HG03439 (cell line): Measurements from ENCODE around the gene FEZ2.

Experiments used
- ATAC-seq: cut with Tn5 transposase; IDR thresholded peaks from one replicate; pipeline ENCODE4 v1.9.1; 2021; ENCODE audit warnings: mild to moderate bottlenecking, moderate library complexity; ENCODE audit not compliant: unreplicated experiment

The FEZ2 gene

DNA sequence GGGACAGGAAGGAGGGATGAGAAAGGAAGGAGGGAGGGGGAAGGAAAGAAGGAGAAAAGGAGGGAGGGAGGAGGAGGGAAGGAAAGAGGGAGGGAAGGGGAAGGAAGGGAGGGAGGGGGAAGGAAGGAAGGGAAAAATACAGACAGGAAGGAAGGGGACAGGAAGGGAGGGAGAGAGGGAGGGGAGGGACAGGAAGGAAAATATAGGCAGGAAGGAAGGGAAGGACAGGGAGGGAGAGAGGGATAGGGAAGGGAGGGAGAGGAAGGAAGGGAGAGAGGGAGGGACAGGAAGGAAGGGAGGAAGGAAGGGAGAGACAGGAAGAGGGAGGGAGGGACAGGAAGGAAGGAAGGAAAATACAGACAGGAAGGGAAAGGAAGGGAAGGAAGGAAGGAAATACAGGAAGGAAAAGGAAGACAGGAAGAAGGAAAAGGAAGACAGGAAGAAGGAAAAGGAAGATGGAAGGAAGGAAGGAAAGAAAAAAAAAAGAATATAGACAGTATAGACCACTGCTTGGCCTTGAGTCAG, 63.6 kb downstream of the FEZ2 start:
- no peak for ATAC-seq

GRCh38 chr2:36530983-36531354, 67.0 kb downstream of the FEZ2 start:
- ATAC-seq: no peak

DNA sequence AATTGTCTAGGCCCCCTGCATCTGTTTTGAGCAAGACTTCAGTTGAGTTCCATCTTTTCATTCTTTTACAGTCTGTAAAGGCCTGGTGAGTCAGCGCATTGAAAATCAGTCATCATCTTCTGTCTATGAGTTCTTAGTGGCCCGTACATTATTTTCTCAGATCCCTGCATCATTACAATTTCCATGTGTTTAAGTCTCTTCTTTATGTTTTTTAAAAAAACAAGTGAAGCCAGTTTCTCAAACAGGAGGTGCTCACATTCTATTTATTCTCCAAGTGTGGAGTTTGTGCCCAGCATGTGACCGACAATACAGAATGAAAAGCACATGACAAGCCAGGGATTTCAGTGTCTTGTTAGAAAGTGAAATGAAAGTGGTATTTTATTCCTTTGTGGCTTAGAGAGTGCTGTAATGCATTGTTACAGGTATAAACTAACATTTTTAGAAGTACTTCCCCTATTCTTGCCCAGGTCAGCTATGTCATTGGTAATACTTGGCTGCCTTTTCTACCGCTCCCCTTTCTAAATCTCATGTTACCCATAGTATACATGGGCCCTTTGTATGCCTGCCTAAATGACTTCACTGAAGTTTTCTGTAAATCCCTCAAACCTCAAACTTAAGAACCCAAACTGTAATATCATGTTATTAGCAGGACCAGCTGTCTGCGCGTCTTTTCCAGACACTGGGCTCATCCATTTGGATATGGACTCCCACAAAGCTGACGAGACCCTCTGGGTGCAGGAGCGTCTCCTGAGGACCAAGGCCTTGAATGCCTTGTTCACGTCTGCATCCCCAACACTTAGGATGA, 67.6 kb downstream of the FEZ2 start:
- no peak for ATAC-seq

DNA sequence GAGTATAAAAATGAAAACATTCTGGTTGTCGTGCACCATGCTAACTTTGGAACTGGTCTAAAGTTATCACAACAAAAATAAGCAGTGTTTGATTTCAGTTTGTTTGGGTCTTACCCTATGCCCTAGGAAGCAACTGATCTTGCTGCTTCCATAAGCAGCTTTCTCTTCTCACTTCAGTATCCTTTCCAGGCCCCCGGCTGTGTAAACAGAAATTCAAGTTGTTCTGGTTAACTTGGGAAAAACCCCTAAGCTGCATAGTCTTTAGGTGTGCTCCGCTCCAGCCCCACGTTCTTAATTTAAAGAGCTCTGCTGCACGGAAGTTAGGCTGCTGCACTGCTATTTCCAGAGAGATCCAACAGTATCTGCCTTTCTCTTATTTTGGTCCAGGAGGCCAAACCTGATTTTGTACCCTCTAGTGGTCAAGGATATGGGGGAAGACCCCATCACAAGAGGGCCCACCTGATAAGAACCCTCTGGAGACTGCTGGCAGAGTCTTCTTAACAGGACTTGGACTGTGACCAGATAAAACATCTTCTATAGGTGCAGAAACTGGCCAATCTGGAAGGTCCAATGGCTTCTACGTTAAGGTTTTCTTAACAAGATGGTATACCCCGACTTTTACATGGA, 69.1 kb downstream of the FEZ2 start:
- peak; percentile 25 for ATAC-seq

DNA sequence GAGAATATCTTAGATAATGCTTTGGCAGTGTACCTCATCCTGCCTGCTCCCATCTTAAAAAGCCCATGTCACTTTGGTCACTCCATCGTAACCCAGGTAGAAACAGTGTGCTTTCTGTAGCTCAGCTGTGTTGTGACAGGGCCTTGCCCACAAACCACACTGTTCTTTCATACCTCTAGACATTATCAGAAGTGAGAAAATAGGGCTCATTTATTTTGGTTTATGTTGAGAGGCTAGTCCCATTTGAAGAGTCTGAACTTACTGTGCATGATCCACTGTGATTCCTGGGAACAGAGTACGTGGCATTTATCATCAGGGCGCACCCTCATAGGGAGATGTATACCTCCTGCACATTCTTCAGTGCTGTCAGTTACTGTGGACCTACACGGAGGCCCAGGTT, 69.7 kb downstream of the FEZ2 start:
- ATAC-seq: peak; percentile 75

DNA sequence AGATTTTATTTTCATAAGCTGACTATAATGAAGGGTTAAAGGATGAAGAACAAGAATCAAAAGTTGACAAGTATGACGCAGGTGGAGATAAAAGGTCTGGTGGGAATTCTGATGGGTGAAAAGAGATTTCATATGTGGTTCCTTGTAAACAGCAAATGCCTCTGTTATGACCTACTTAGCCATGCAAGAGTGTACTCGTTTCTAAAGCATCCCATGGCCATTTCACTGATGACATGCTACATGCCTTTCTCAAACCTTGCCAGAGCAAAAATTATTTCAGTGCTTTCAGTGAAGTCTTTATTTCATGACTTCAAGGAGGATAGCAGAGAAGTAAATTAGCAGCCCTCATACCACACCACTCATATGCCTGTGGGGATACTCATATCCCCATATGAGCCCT, 71.7 kb downstream of the FEZ2 start:
- ATAC-seq: no peak

- ATAC-seq: no peak
Measured at GRCh38 chr2:36525245-36525644, 72.7 kb downstream of the FEZ2 start.

GRCh38 chr2:36523153-36523552, 74.8 kb downstream of the FEZ2 start:
- no peak for ATAC-seq

GRCh38 chr2:36520431-36520830, 77.5 kb downstream of the FEZ2 start:
- ATAC-seq: no peak

DNA sequence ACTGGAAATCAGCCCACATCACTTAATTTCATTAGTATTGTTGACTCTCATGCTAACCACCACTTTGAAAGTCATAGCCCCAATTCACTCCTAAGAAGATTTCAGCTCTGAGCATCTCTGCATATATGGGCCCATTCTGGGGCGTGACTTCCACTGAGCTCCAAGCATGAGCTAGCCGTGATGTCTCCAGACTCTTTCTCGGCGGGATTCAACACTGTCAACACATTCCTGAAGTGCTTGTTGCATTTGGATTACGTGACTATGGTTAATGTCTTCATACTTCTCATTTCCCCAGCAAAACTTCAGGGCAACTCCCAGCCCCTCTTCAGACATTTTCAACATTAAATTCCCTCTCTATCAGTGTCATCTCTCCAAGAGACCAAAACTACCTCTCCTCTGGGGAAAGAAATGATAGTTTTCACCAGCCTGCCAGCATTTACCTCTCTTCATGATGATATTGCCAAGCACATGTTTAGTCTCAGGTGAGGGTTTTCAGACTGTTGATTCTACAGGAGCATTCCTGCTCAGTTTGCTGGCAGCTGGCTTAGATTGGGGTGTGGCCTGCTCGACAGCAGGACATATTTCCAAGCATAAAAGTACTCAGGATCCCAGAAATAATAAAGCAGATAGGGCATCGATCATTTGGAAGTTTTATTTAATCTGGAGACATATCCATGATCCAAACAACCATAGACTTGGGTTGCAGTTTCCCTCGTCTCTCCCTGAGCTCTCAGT, 81.7 kb downstream of the FEZ2 start:
- ATAC-seq: no peak

GRCh38 chr2:36515538-36515937, 82.4 kb downstream of the FEZ2 start:
- no peak for ATAC-seq

DNA sequence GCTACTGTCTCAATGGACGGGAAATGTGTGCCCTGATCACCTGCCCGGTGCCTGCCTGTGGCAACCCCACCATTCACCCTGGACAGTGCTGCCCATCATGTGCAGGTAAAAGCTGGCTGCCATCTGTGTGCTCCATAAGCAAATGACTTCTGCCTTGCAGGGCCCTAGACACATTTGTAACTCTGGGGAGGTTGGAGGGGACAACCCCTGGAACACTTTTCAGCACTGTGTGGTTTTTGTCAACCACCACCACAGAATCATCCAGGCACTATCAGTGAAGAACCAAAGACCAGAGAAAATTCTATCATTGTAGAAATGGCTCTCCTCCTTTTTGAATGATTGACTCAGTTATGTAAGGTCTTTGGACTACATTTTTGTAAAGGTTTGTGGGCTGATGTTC, 84.3 kb downstream of the FEZ2 start:
- no peak for ATAC-seq

DNA sequence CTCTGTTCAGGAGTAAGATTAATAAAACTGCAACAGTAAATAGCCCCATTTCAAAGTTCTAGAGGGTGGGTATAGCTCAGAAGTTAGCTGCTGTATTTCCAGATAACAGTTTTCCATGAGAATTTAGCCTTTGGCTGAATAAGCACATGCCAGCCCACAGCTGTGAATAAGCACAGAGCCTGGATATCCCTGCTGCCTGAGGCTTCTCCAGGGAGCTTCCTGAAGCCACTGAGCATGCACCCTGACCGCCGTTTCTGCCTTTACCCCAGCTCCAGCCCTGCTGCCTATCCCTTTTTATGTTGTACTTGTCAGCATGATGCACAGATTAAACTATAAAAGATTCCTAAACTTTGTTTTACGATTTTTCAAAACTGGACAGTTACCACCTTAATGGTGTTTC, 85.3 kb downstream of the FEZ2 start:
- no peak for ATAC-seq

DNA sequence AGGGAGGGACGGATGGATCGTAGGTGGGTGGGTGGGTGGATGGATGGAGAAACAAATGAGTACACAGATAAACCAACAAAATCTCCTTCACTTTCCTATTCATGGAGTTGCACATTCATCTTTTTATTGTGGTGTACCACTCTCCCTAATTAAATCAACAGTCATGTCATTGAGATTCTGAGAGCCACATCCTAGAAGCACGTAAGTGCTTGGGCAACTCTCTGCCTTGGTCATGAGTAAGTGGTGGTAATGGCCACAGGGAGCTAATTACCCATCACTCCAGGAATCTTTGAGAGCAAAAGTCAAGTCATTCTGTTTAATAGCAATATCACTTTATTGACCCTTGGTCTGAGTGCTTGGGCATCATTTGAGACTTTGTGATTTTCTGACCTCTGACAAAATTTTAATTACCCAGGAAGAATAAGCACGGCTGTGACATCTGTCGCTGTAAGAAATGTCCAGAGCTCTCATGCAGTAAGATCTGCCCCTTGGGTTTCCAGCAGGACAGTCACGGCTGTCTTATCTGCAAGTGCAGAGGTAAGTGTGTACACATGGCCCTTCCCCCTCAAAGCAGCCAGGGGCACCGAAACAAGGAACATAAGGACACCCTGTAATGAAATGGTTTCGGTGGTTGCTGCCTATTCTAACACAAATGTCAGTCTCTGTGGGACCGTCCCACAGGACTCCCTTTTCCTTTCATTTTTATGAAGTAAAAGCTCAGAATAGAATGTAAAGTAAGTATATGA, 85.9 kb downstream of the FEZ2 start:
- no peak for ATAC-seq

DNA sequence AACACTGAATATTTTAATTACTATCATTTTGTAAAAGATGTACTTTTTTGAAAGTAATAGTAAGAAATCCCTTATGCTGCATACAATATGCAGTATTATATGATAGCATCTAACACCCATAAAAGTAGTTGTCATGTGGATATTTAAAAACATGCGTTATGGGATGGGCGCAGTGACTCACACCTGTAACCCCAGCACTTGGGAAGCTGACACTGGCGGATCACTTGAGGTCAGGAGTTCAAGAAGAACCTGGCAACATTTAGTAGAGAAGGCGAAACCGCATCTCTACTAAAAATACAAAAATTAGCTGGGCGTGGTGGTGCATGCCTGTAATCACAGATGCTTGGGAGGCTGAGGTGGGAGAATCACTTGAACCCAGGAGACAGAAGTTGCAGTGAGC, 88.9 kb downstream of the FEZ2 start:
- ATAC-seq: no peak

DNA sequence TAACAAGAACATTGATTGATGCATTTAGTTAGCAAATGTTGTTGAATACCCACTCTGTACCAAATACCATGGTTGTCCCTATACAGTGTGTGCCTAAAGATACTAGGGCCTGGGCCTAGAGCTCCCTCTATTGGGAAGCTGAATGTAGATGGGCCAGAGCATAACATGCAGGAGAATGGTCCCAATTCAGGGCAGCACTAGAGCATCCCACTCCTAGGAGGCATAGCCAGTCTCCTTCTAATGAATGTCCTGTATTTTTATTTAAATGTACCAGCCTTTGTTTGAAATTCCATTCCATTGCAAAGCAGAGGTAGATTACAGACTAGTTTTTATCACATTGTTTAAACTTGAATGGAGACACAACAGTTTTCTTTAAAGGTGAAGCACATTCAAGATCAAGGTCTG, 90.6 kb downstream of the FEZ2 start:
- peak; percentile 81 for ATAC-seq
